Uterus (tissue), 4 donors: ENCODE data around the gene CDK6. TPM values are rescaled to one million over a fixed set of nuclear protein-coding genes. Genes with fewer than 3 reads are reported as not detected.

ENCODE experiments used
- DNase-seq, 2 donors: peaks; one replicate each; pipeline ENCODE4 v3.0.0-alpha.2; 2019 to 2020
- H3K27ac ChIP-seq, 2 donors: fragments of 200-600 bp; sonication (generic); 1 replicate in 1 of 2; 2 replicates in 1 of 2; pipeline ENCODE4 v1.5.1; 2016 to 2018
- H3K27me3 ChIP-seq, 2 donors: fragments of 200-600 bp; sonication (generic); one replicate each; pipeline ENCODE4 v1.5.1; 2018 to 2019; ENCODE audit warnings: control low read depth in 1 of 2
- H3K36me3 ChIP-seq, 2 donors: fragments of 200-600 bp; sonication (generic); one replicate each; pipeline ENCODE4 v1.5.1; 2019; ENCODE audit warnings: control low read depth in 1 of 2
- H3K4me1 ChIP-seq, 2 donors: fragments of 200-600 bp; sonication (generic); one replicate each; pipeline ENCODE4 v1.5.1; 2018 to 2019; ENCODE audit warnings: control low read depth in 1 of 2
- H3K4me3 ChIP-seq, 2 donors: fragments of 200-600 bp; sonication (generic); 1 replicate in 1 of 2; 2 replicates in 1 of 2; pipeline ENCODE4 v1.5.1; 2018 to 2019; ENCODE audit warnings: mild to moderate bottlenecking in 1 of 2
- H3K9me3 ChIP-seq, 2 donors: fragments of 200-600 bp; sonication (generic); one replicate each; pipeline ENCODE4 v1.5.1; 2019; ENCODE audit warnings: control low read depth in 1 of 2
- CTCF ChIP-seq, 4 experiments: fragments of 200-600 bp in 2 of 4; fragments of 450-650 bp in 2 of 4; sonication (generic) in 2 of 4; IDR thresholded peaks; one replicate each; pipeline ENCODE4 v1.5.1; 2016 to 2019; ENCODE audit warnings: antibody characterized with exemption in 4 of 4, mild to moderate bottlenecking in 2 of 4, moderate library complexity in 1 of 4
- POLR2A ChIP-seq, 2 donors: fragments of 450-650 bp; IDR thresholded peaks; one replicate each; pipeline ENCODE4 v1.6.1; 2016; ENCODE audit warnings: antibody characterized with exemption in 2 of 2, mild to moderate bottlenecking in 1 of 2, moderate library complexity in 1 of 2
- intact Hi-C: fragments of 100-400 bp; cut with DNase I; formaldehyde crosslinking; loops from one replicate; pipeline ENCODE4 v1.15.1; 2023; ENCODE audit warnings: low total_unique reads
- total RNA-seq, 4 donors: library from RNA; depleted of rRNA in 3 of 4; stranded (reverse); fragments of >200 nt in 3 of 4; gene quantifications; one replicate each; pipeline versions ENCODE4 v1.1.0 to v1.2.4, GENCODE V29; 2014 to 2023
- donor health status: DM: yes; HTN: yes; CAD: no.

Gene CDK6
- total RNA-seq, 4 donors from 2014 or later: 5.9 to 117 (median 15.2) TPM

- intact Hi-C loops: no loop called here
- Histone ChIP-seq H3K4me3 (no peak overlapping the region), H3K9me3 (no peaks in the 10 kb centered on the region), H3K27me3 (no peaks in the 10 kb centered on the region), H3K27ac (no peak overlapping the region), H3K4me1 (no peaks in the 10 kb centered on the region), H3K36me3 (no peaks in the 10 kb centered on the region)
- DNase-seq: no peak
- TF ChIP-seq POLR2A (IDR thresholded peaks at IDR 0.05): no peak
- TF ChIP-seq CTCF (IDR thresholded peaks at IDR 0.05): no peak
Measured at GRCh38 chr7:92843034-92843760, 6.8 kb upstream of the CDK6 start.

GRCh38 chr7:92841192-92841591 lies 4.8 kb upstream of the CDK6 start:
- Histone ChIP-seq H3K9me3 (no peaks in the 10 kb centered on the region), H3K4me1 (no peaks in the 10 kb centered on the region), H3K36me3 (no peaks in the 10 kb centered on the region), H3K27me3 (no peaks in the 10 kb centered on the region), H3K4me3 (no peak overlapping the region), H3K27ac (no peak overlapping the region)
- TF ChIP-seq POLR2A (IDR thresholded peaks at IDR 0.05) (no peak), CTCF (IDR thresholded peaks at IDR 0.05) (no peak)
- no peak for DNase-seq
- intact Hi-C loops: no loop called here

GRCh38 chr7:92840316-92840715 lies 3.9 kb upstream of the CDK6 start:
- no peaks in the 10 kb centered on the region for H3K4me1 ChIP-seq
- no peaks in the 10 kb centered on the region for H3K36me3 ChIP-seq
- no peak overlapping the region for H3K27ac ChIP-seq
- TF ChIP-seq CTCF (IDR thresholded peaks at IDR 0.05) (no peak), POLR2A (IDR thresholded peaks at IDR 0.05) (no peak)
- H3K27me3 ChIP-seq: no peaks in the 10 kb centered on the region
- no peak for DNase-seq
- no peaks in the 10 kb centered on the region for H3K9me3 ChIP-seq
- H3K4me3 ChIP-seq: no peak overlapping the region
- intact Hi-C loops: no loop called here

GRCh38 chr7:92839901-92840300 lies 3.5 kb upstream of the CDK6 start:
- no peaks in the 10 kb centered on the region for H3K36me3 ChIP-seq
- no peaks in the 10 kb centered on the region for H3K4me1 ChIP-seq
- no peaks in the 10 kb centered on the region for H3K27me3 ChIP-seq
- H3K27ac ChIP-seq: no peak overlapping the region
- H3K4me3 ChIP-seq: no peak overlapping the region
- DNase-seq: no peak
- TF ChIP-seq CTCF (IDR thresholded peaks at IDR 0.05) (no peak), POLR2A (IDR thresholded peaks at IDR 0.05) (no peak)
- H3K9me3 ChIP-seq: no peaks in the 10 kb centered on the region
- intact Hi-C loops: no loop called here

- no peak overlapping the region for H3K4me3 ChIP-seq
- no peak for TF ChIP-seq CTCF (IDR thresholded peaks at IDR 0.05)
- TF ChIP-seq POLR2A (IDR thresholded peaks at IDR 0.05): no peak
- H3K36me3 ChIP-seq: no peaks in the 10 kb centered on the region
- no peaks in the 10 kb centered on the region for H3K4me1 ChIP-seq
- no peak for DNase-seq
- intact Hi-C loops: no loop called here
- no peaks in the 10 kb centered on the region for H3K9me3 ChIP-seq
- no peaks in the 10 kb centered on the region for H3K27me3 ChIP-seq
- H3K27ac ChIP-seq: no peak overlapping the region
Measured at GRCh38 chr7:92838934-92839333, 2.6 kb upstream of the CDK6 start.
